ENCODE results near the gene IQCH. TPM values are rescaled to one million over a fixed set of nuclear protein-coding genes. Genes with fewer than 3 reads are reported as not detected.

Gene IQCH
- total and polyA plus RNA-seq, 7 donors = 0.36 to 3.8 (median 1.4) TPM

DNA sequence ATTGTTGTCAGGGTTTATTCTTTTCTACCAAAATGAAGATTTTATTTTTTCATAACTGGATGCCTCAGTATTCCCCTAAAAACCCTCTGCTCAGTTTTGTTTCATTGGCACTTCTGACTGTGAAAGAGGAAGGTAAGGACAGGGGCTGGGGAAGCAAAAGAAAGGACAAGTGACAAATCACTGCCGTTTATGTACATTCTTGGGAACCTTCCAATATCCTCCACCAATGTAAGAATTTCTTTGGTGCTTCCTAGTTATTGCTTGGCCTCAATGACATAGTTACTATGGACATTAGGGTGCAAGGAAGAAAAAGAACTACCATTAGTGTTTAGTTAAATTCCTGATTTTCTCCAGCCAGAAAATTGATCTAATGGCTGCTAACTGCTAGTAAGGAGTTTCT lies 135.4 kb downstream of the IQCH start:
- Histone ChIP-seq H3K36me3 (no peaks in the 10 kb centered on the region), H3K4me3 (no peak overlapping the region), H3K4me1 (no peaks in the 10 kb centered on the region), H3K27me3 (no peaks in the 10 kb centered on the region), H3K27ac (no peak overlapping the region), H3K9me3 (no peaks in the 10 kb centered on the region)
- TF ChIP-seq, protein P1, sequence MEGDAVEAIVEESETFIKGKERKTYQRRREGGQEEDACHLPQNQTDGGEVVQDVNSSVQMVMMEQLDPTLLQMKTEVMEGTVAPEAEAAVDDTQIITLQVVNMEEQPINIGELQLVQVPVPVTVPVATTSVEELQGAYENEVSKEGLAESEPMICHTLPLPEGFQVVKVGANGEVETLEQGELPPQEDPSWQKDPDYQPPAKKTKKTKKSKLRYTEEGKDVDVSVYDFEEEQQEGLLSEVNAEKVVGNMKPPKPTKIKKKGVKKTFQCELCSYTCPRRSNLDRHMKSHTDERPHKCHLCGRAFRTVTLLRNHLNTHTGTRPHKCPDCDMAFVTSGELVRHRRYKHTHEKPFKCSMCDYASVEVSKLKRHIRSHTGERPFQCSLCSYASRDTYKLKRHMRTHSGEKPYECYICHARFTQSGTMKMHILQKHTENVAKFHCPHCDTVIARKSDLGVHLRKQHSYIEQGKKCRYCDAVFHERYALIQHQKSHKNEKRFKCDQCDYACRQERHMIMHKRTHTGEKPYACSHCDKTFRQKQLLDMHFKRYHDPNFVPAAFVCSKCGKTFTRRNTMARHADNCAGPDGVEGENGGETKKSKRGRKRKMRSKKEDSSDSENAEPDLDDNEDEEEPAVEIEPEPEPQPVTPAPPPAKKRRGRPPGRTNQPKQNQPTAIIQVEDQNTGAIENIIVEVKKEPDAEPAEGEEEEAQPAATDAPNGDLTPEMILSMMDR (IDR thresholded peaks at IDR 0.05) = no peak
- TF ChIP-seq POLR2AphosphoS5 (IDR thresholded peaks at IDR 0.05) = no peak
- TF ChIP-seq POLR2A (IDR thresholded peaks at IDR 0.05) = no peak
- no peak for TF ChIP-seq EP300 (IDR thresholded peaks at IDR 0.05)
- WGBS, 2 donors = 23 to 50% methylated on average over 1 of the region's 1 CpG
- DNase-seq = no peak
- intact Hi-C loops (cut with DNase I) = no loop called here

DNA sequence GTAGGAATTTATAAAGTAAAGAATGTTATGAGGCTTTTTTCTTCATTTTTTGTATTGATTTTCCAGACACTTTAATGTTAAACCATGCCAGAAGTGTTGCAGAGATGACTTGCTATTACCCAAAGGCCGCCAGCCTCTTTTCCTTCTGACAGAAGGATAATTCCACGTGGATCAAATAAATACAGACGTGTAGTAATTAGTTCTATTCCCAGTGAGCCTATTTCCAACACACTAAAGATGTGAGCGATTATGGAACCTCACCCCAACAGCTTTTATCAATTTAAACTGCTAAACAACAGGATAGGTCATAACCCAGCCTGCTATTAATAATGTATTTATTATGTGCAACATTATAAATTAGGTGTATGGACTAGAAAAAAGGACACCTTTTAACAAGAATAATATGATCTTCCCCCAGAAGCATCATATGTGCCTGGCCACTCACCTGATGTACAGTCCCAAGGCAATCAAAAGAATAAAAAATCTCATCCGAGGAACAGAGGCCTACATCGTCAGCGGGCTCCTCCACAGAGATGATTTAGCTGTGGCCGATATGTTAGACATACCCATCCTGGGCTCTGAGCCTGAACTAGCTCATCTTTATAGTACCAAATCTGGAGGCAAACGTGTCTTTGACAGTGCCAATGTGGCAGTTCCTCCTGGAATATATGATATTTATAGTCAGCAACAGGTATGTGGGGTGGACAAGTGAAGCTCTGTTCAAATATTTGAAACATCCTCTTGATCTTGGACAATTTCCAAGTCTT lies 140.5 kb downstream of the IQCH start:
- intact Hi-C loops (cut with DNase I) = no loop called here
- Histone ChIP-seq H3K27me3 (no peaks in the 10 kb centered on the region), H3K9me3 (no peaks in the 10 kb centered on the region), H3K27ac (no peak overlapping the region), H3K36me3 (no peaks in the 10 kb centered on the region), H3K4me1 (no peaks in the 10 kb centered on the region), H3K4me3 (no peak overlapping the region)
- 81 to 82% methylated on average over 9 of the region's 9 CpGs for WGBS, 2 donors
- TF ChIP-seq POLR2AphosphoS5 (IDR thresholded peaks at IDR 0.05) = no peak
- no peak for DNase-seq

DNA sequence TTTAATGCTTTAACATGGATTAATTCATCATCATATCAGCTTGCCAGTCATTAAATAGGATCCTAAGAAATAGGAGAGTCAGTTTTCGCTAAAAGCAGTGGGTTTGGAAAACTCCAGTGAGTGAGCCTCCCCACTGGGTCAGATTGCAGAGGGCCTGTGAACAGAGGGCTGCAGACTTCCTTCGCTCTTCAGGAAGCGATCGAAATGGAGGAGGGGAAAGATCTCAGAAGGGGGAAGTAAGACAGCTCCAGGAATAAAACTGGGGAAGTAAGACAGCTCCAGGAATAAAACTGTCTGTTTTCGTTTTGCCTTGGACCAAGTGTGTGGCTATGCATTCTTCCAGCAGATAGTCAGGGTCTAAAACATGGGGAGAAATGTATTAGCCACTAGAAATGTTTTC lies 141.5 kb downstream of the IQCH start:
- WGBS, 2 donors = 67 to 92% methylated on average over 5 of the region's 5 CpGs
- H3K4me3 ChIP-seq = no peak overlapping the region
- TF ChIP-seq POLR2AphosphoS5 (IDR thresholded peaks at IDR 0.05) = no peak
- TF ChIP-seq, protein P1 (IDR thresholded peaks at IDR 0.05) = no peak
- TF ChIP-seq POLR2A (IDR thresholded peaks at IDR 0.05) = no peak
- TF ChIP-seq EP300 (IDR thresholded peaks at IDR 0.05) = no peak
- no peaks in the 10 kb centered on the region for H3K9me3 ChIP-seq
- H3K36me3 ChIP-seq = no peaks in the 10 kb centered on the region
- intact Hi-C loops (cut with DNase I) = no loop called here
- H3K27ac ChIP-seq = no peak overlapping the region
- no peaks in the 10 kb centered on the region for H3K27me3 ChIP-seq
- no peak for DNase-seq
- H3K4me1 ChIP-seq = no peaks in the 10 kb centered on the region

DNA sequence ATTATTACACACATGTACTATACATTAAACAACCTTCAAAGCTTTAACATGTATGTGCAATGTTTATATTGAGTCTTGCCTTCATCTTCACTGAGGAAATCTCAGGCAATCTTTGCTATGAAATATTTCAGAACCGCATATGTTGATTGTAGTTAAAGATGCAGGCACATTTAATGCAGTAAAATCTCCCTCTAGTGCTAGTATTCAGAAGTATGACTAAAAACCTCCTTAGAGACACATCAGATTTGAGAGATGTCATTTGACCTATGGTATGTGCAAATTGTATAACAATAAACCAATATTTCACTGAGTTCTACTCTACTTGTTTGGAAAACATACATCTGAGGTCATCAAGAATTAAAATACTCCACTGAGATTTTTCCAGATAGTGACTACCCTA lies 142.6 kb downstream of the IQCH start:
- Histone ChIP-seq H3K27ac (no peak overlapping the region), H3K4me1 (no peaks in the 10 kb centered on the region), H3K36me3 (no peaks in the 10 kb centered on the region), H3K4me3 (no peak overlapping the region), H3K27me3 (no peaks in the 10 kb centered on the region), H3K9me3 (no peaks in the 10 kb centered on the region)
- WGBS, 2 donors = 68 to 79% methylated on average over 1 of the region's 1 CpG
- intact Hi-C loops (cut with DNase I) = no loop called here
- DNase-seq = no peak
- TF ChIP-seq POLR2A (IDR thresholded peaks at IDR 0.05) = no peak
- TF ChIP-seq POLR2AphosphoS5 (IDR thresholded peaks at IDR 0.05) = no peak
- TF ChIP-seq EP300 (IDR thresholded peaks at IDR 0.05) = no peak
- TF ChIP-seq, protein P1 (IDR thresholded peaks at IDR 0.05) = no peak

DNA sequence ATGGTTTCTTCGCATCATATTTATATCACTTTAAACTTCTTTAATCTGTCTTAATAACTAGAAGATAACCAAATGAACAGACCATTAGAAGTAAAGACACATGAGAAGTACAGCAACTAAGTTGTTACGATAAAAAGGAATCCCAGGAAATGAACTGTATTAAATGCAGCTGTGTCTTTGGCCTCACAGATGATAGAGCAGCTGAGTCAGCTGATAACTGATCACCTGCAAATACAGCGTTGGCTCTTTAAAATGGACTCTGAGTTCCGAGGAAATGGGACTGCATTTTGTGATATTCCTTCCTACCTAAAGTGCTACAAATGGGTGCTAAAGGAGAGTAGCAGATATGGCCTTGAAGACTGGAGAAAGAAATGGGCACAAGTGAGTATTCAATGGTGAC lies 145.3 kb downstream of the IQCH start:
- no peak overlapping the region for H3K27ac ChIP-seq
- H3K27me3 ChIP-seq = no peaks in the 10 kb centered on the region
- no peak overlapping the region for H3K4me3 ChIP-seq
- intact Hi-C loops (cut with DNase I) = no loop called here
- H3K9me3 ChIP-seq = no peaks in the 10 kb centered on the region
- H3K4me1 ChIP-seq = no peaks in the 10 kb centered on the region
- no peaks in the 10 kb centered on the region for H3K36me3 ChIP-seq
- 91 to 93% methylated on average over 4 of the region's 4 CpGs for WGBS, 2 donors
- no peak for DNase-seq
- TF ChIP-seq EP300 (IDR thresholded peaks at IDR 0.05) (no peak), POLR2AphosphoS5 (IDR thresholded peaks at IDR 0.05) (no peak), POLR2A (IDR thresholded peaks at IDR 0.05) (no peak)
- TF ChIP-seq, protein P1 (IDR thresholded peaks at IDR 0.05) = no peak

Data from sigmoid colon (tissue), 7 donors.